ENCODE measurements around the gene SMIM27.

DNA sequence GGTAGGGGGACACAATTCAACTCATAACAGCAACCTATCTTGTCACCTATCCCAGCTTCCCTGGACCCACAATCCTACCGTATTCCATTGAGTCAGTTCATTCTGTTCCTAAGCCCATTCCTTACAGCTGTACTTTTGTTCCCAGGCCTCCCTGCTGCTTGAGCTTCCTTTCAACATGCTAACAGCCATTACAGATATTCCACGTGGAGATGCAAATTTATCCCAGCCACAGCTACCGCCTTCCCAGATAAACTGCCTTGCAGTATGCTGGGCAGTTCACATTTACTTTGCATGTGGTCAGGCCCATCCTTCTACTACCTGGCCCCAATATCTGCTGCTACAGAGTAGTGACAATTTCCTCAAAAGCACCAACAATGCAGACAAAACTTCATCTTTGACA is 49.1 kb upstream of the SMIM27 start:
- TF ChIP-seq, protein P1, sequence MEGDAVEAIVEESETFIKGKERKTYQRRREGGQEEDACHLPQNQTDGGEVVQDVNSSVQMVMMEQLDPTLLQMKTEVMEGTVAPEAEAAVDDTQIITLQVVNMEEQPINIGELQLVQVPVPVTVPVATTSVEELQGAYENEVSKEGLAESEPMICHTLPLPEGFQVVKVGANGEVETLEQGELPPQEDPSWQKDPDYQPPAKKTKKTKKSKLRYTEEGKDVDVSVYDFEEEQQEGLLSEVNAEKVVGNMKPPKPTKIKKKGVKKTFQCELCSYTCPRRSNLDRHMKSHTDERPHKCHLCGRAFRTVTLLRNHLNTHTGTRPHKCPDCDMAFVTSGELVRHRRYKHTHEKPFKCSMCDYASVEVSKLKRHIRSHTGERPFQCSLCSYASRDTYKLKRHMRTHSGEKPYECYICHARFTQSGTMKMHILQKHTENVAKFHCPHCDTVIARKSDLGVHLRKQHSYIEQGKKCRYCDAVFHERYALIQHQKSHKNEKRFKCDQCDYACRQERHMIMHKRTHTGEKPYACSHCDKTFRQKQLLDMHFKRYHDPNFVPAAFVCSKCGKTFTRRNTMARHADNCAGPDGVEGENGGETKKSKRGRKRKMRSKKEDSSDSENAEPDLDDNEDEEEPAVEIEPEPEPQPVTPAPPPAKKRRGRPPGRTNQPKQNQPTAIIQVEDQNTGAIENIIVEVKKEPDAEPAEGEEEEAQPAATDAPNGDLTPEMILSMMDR (conservative IDR thresholded peaks at IDR 0.05; ENCODE audit: low read depth in 2 of 2), result no peak
- TF ChIP-seq EZH2 (IDR thresholded peaks at IDR 0.05; ENCODE audit: low read depth, unreplicated experiment) (no peak), EZH2phosphoT487 (IDR thresholded peaks at IDR 0.05; ENCODE audit: unreplicated experiment) (no peak), CREB1 (CRISPR knock-in tag; IDR thresholded peaks at IDR 0.05; ENCODE audit: low read depth) (no peak)

Data from GM23338 (cell line).